ENCODE results near the gene CRYZL1. TPM values are rescaled to one million over a fixed set of nuclear protein-coding genes. Genes with fewer than 3 reads are reported as not detected.

Gene CRYZL1
- total RNA-seq, 1 experiment from 2014 or later: 43.0 TPM

GRCh38 chr21:33664135-33664534 is 22.6 kb upstream of the CRYZL1 start:
- no peak for TF ChIP-seq TCF7L2 (IDR thresholded peaks at IDR 0.05; ENCODE audit: borderline replicate concordance, extremely low read depth, insufficient read depth, insufficient read length)
- TF ChIP-seq ELF1 (IDR thresholded peaks at IDR 0.05; ENCODE audit: borderline replicate concordance, low read depth): no peak
- no peak for TF ChIP-seq ZNF274 (IDR thresholded peaks at IDR 0.05; ENCODE audit: low read depth, low read length)
- no peak for TF ChIP-seq SP1 (IDR thresholded peaks at IDR 0.05; ENCODE audit: low read depth)
- TF ChIP-seq EZH2 (IDR thresholded peaks at IDR 0.05): no peak
- TF ChIP-seq CBX3 (IDR thresholded peaks at IDR 0.05; ENCODE audit: low read depth): no peak
- no peak for TF ChIP-seq ZFX (IDR thresholded peaks at IDR 0.05)
- TF ChIP-seq FOSL1 (IDR thresholded peaks at IDR 0.05; ENCODE audit: low read depth): no peak
- TF ChIP-seq REST (IDR thresholded peaks at IDR 0.05; ENCODE audit: low read depth): no peak
- TF ChIP-seq POLR2AphosphoS5 (IDR thresholded peaks at IDR 0.05; ENCODE audit: low read depth, low read length): no peak
- no peak for TF ChIP-seq CEBPB (IDR thresholded peaks at IDR 0.05; ENCODE audit: low read depth)
- no peak for TF ChIP-seq JUND (IDR thresholded peaks at IDR 0.05)
- Histone ChIP-seq H3K27me3 (ENCODE audit: insufficient read depth, low read length) (no peaks in the 10 kb centered on the region), H3K27ac (ENCODE audit: low read depth, low read length) (no peak overlapping the region), H3K9me3 (ENCODE audit: control insufficient read depth in 1 of 2, insufficient read depth in 1 of 2, low read depth in 1 of 2, low read length in 2 of 2) (peaks cover 0 to 10% of the 10 kb centered on the region in 2 experiments; a peak in 1 of 4 replicates), H3K4me1 (ENCODE audit: control insufficient read depth in 1 of 2, insufficient read depth in 2 of 2, low read length in 2 of 2) (peaks cover 5 to 11% of the 10 kb centered on the region in 2 experiments), H3K9me2 (ENCODE audit: insufficient read depth) (no peaks in the 10 kb centered on the region), H4K20me1 (ENCODE audit: insufficient read depth) (no peaks in the 10 kb centered on the region), H3K4me3 (replicated peaks in 1 of 2; ENCODE audit: low read depth in 1 of 2, low read length in 2 of 2) (no peak overlapping the region), H3K4me2 (ENCODE audit: low read length) (no peak overlapping the region), H3K79me2 (ENCODE audit: insufficient read depth, low read length) (peaks cover 79% of the 10 kb centered on the region), H3K9ac (ENCODE audit: low read length) (no peak overlapping the region), H3K36me3 (ENCODE audit: control insufficient read depth in 1 of 2, insufficient read depth in 2 of 2, low read length in 2 of 2) (no peaks in the 10 kb centered on the region), H2AFZ (ENCODE audit: low read depth, low read length, poor library complexity, severe bottlenecking) (no peak overlapping the region)
- ATAC-seq (no peak), DNase-seq (ENCODE audit: low read depth, low spot score) (no peak)
- intact Hi-C loops (cut with micrococcal nuclease): no loop called here
- ChIA-PET RAD21 (ENCODE audit: low non-redundant PET in 1 of 2, low total read pairs in 2 of 2, uncharacterized antibody in 2 of 2, unreplicated experiment in 2 of 2) (no interaction called here), POLR2A (no interaction called here), CTCF (no interaction called here)
- BruUV-seq (replicated peaks): no TSS peak

Measured in HCT116 (cell line).